GM20431 (cell line): ENCODE results near the gene BTN1A1.

Experiments used
- in situ Hi-C: fragments of 300-500 bp; cut with MseI, MboI; formaldehyde crosslinking; loops from one replicate; pipeline ENCODE4 v1.15.0; 2020; ENCODE audit warnings: low sequenced_read_pairs; ENCODE audit not compliant: unreplicated experiment

BTN1A1 gene

DNA sequence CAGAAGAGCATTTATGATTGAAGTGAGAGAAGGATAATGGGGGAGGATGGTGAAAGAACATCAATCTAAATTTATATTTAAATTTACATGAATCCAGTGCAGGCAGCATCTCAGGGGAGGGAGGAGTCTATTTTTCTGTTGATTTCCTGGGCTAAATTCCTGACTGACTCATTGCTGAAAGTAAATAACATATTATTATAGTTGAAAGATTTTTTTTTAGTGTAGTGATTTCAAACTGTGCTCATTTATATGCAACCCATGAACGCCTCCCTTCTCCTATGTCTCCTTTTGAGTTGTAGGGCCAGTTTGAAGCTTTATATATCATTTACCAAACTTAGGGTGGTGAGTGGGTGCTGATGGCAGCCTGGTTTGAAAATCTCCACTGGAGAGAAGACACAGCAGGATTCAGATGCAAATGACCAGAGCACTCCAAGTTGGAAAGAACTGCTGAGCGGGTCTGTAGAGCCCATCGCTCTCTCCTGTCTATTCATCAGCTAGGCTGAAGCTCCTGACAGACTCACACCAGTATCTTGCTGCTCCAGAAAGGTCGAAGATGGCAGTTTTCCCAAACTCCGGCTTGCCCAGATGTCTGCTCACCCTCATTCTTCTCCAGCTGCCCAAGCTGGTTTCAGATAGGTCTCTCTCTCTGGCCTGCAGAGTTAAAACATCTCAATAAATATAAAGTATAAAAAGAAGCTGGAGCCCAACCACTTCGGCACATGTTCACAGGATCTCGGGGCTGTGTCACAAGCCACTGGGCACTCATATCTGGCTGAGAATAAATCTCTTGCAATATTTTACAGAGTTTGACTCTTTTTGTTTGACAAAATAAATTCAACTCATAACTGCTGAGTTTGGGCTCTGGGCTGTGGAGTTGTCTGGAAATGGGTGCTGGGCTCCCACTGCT is 24.0 kb upstream of the BTN1A1 start:
- in situ Hi-C loops = no loop called here

GRCh38 chr6:26476896-26477295 is 23.2 kb upstream of the BTN1A1 start:
- in situ Hi-C loops = no loop called here

- in situ Hi-C loops = no loop called here
Measured at GRCh38 chr6:26477426-26477825, 22.7 kb upstream of the BTN1A1 start.

DNA sequence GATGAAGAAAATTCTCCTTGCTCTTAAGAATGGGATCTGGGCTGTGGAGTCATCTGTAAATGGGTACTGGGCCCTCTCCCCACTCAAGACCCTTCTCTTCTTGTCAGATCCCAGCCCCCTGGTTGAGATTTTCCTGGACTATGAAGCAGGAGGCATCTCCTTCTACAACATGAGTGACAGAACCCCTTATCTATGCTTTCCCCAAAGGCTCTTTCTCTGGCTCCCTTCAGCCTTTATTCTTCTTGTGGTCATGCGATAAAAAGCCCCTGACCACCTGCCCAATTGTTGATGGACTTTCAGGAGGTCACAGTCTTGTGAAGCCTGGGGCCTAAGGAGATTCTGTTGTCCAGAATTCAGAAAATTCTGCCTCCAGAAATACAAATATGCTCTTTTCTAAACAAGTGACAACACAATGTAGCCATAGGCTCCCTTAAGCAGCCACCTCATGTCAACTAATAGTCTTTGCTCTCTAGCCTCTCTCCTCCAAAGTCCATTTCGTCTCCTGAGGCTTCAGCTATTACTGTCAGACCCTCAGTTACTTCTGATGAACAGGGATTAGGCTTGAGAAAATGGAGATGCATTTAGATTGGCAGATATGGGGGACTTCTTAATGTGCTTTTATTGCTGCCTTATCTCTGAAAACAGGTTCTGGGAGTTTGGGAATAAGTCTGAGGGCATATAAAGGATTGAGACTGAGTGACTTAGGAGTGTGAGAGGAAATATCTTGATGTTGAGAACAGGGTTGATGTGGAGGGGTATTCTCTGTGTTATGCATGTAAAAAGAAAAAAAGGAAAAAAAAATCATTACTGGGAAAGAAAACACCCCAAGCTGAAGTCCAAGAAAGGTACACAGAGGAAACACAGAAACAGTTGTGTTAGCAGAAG is 21.8 kb upstream of the BTN1A1 start:
- in situ Hi-C loops = no loop called here

DNA sequence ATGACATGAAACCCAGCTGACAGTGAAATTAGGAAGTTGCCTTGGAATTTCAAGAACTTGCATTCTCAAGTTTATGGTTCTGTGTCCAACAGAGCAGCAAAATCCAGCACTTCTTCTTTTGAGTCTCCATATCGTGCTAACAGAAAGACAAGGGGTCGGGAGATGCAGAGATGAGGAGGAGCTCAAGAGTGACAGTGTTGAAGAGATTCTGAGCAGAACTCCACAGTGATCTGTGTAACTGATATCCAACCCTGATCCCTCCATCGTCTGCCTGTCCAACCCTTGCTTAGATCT is 21.2 kb upstream of the BTN1A1 start:
- in situ Hi-C loops = no loop called here

GRCh38 chr6:26482338-26482737 is 17.8 kb upstream of the BTN1A1 start:
- in situ Hi-C loops = no loop called here

DNA sequence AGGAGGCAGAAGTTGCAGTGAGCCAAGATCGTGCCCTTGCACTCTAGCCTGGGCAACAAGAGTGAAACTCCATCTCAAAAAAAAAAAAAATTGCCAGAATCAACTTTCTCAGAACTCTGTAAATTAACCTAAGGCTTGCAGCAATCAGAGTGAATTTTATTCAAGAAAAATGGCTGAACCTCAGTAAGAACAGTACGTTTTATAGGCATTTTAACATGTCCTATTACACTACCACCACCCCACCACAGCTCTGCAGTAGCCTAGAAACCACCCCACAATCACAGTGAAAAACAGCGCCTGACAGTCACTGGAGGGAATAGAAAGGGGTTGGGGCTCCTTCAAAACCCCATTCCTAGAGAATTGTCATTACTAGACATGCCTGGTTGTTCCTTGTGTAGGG is 16.4 kb upstream of the BTN1A1 start:
- in situ Hi-C loops = no loop called here

GRCh38 chr6:26484161-26484560 is 15.9 kb upstream of the BTN1A1 start:
- in situ Hi-C loops = no loop called here

DNA sequence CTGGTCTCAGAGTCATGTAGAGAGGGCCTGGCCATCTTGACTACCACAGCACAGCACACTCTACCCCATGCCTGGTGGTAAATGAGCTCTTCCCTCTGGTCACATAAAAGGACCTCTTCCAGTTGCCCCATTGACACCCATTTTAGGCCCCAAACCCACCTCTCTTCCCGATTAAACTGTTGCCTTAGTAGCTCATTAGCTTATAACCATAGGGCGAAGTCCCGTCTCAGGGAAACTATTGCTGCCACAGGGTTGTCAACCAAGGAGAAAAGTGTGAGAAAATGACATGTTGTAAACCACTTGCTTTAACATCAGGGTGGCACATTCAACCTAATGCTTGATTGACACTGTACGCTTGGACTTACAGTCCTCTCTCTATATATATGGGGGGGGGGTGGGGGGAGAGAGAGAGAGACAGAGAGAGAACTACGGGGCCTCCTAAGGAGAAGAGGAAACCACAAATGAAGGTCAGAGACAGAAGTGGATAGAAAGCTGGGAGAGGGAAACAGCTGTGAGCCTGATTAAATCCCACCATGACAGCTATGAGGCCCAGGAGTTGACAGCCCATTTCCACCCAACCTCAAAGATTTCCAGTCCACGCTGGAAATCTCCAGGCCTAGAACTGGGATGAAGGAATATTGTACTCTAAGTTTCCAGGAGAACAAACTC is 14.9 kb upstream of the BTN1A1 start:
- in situ Hi-C loops = no loop called here

DNA sequence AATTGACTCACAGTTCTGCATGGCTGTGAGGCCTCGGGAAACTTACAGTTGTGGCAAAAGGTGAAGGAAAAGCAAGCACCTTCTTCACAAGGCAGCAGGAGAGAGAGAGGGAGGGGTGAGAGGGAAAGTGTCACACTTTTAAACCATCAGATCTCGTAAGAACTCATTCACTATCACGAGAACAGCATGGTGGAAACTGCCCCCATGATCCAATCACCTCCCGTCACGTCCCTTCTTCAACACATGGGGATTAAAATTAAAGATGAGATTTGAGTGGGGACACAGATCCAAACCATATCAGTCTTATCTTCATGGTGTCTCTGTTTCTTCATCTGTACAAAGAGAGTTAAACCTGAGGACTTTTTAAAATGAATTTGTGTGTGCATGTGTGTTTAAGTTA is 13.7 kb upstream of the BTN1A1 start:
- in situ Hi-C loops = no loop called here

GRCh38 chr6:26487466-26487865 is 12.6 kb upstream of the BTN1A1 start:
- in situ Hi-C loops = no loop called here

- in situ Hi-C loops = no loop called here
Measured at GRCh38 chr6:26489996-26490964, 9.8 kb upstream of the BTN1A1 start.

DNA sequence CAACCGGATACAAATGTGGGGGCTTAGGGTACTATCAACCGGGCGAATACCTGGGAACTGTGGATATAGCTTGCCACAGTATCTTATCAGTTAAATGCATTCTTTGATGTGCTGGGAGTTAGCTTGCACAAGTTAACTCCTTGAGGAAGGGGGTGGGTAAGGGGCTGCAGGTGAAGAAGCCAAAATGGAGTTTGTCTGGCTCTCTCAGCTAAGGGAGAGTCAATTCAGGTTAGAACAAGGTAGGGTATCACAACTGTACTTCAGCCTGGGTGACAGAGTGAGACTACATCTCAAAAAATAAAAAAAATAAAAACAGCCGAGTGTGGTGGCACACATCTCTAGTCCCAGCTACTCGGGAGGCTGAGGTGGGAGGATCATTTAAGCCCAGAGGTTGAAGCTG is 8.5 kb upstream of the BTN1A1 start:
- in situ Hi-C loops = no loop called here

DNA sequence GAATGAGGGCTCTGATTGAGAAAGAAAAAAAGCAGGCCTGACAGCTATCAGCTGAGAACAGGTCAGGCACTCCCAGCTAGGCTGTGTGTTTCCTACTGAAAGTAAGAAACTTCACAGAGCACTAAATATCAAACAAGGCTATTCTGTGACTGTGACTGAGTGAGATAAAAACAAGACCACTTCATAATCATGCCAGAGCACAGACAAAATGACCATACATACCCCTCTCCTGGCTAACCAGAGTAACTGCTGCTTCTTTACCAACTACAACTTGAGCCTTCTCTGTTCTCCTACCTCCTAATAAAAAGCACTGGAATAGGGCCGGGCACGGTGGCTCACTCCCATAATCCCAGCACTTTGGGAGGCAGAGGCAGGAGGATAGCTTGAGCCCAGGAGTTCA is 6.8 kb upstream of the BTN1A1 start:
- in situ Hi-C loops = no loop called here

DNA sequence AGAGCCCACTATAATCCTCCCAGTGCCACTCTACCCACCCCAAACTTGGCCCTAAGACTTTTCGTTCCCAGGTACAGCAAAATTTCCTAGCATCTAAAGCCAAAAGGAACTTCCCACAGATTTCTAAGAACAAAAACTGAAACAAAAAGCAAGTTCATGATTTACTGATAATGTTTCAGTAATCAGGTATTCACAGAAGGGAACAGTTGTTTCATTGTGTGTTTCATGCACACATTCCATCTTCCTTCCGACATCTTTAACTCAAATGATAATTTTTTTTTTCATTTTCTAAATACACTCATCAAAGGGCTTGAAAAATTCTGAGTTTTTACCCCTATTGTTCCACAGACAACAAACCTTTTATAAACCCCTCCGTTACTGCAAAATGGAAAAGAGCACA is 6.0 kb upstream of the BTN1A1 start:
- in situ Hi-C loops = no loop called here

DNA sequence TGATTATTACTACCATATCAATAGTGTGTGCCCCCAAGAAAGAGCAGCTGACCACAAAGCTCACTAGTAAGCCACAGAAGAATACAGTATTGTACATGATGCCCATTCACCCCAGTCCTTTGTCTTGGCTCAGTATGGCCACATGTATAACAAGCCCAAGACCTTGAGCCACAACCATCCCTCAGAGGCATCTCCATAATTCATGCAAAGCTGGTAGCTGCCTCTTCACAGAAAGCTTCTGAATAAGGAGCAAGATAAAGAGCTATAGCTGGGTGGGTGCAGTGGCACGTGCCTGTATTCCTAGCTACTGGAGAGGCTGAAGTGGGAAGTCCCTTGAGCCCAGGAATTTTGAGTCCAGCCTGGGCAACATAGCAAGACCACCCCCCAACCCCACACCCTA is 4.8 kb upstream of the BTN1A1 start:
- in situ Hi-C loops = no loop called here

DNA sequence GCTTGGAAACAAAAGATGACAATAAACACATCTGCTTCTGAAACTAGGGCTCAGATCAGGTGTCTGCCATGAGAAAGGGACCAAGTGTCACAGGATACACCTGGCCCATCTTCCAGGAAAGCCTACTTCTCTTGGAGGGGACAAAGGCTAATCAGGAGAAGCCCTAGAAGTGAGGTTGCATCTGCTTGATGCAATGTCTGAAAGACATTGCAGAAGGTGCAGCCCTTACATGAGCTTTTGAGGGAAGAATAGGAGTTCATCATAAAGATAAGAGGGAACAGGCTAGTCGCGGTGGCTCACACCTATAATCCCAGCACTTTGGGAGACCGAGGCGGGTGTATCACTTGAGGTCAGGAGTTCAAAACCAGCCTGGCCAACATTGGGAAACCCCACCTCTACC is 2.5 kb upstream of the BTN1A1 start:
- in situ Hi-C loops = no loop called here

DNA sequence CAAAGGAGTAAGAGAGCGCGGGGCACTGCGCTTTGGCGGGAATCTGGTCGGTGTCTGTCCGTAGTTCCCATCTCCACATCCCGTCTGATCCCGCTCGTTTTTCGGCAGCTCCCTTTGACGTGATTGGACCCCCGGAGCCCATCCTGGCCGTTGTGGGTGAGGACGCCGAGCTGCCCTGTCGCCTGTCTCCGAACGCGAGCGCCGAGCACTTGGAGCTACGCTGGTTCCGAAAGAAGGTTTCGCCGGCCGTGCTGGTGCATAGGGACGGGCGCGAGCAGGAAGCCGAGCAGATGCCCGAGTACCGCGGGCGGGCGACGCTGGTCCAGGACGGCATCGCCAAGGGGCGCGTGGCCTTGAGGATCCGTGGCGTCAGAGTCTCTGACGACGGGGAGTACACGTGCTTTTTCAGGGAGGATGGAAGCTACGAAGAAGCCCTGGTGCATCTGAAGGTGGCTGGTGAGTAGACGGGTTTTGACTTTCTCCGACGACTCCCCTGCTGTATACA is 1.4 kb downstream of the BTN1A1 start:
- in situ Hi-C loops = no loop called here

DNA sequence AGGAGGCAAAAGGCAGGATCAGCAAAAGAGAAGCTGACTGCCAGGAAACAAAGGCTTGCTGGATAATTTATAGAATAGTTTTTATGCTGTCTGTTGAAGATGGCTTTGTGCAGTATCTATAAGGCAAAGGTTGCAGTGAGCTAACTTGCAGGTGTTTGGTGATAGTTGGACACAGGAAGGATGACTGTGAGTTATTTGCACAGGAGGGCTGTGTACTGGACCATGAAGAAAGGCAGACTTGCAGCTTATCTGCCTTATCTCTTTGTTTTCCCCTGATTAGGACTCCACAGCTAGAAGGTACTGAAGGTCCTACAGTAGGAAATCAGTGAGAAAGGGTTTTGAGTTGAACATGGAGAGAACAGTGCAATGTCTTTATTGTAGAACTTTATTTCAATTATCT is 2.1 kb downstream of the BTN1A1 start:
- in situ Hi-C loops = no loop called here

DNA sequence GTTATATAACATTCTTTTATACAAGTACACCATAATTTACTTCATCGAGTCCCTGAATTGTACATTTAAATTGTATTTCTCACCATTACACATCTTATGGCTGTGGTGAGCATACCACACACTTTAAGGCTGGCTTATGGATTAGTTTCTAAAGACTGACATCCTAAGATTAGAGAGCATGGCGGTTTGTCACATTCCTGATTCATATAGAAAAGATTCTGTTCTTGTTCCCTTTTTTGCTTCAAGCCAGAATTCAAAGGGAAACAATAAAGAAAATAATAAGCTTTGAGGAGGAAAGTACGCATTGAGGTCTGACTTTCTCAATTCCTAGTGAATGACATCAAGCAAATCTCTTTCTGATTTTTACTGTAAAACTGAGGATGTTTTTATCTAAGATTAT is 2.5 kb downstream of the BTN1A1 start:
- in situ Hi-C loops = no loop called here
